Breast epithelium (tissue), 3 donors: Measurements from ENCODE around the gene FAS.

Source experiments
- CTCF ChIP-seq, 3 donors: fragments of 450-650 bp; IDR thresholded peaks; one replicate each; pipeline ENCODE4 v1.5.1; 2016 to 2017; ENCODE audit warnings: antibody characterized with exemption in 3 of 3, mild to moderate bottlenecking in 3 of 3, moderate library complexity in 3 of 3
- POLR2A ChIP-seq: fragments of 450-650 bp; IDR thresholded peaks from one replicate; pipeline ENCODE4 v1.6.1; 2016; ENCODE audit warnings: antibody characterized with exemption, mild to moderate bottlenecking, moderate library complexity
- POLR2AphosphoS5 ChIP-seq, 3 donors: sonication (generic); formaldehyde crosslinking; IDR thresholded peaks; one replicate each; pipeline ENCODE4 v1.6.1; 2017; ENCODE audit warnings: antibody characterized with exemption in 3 of 3

DNA sequence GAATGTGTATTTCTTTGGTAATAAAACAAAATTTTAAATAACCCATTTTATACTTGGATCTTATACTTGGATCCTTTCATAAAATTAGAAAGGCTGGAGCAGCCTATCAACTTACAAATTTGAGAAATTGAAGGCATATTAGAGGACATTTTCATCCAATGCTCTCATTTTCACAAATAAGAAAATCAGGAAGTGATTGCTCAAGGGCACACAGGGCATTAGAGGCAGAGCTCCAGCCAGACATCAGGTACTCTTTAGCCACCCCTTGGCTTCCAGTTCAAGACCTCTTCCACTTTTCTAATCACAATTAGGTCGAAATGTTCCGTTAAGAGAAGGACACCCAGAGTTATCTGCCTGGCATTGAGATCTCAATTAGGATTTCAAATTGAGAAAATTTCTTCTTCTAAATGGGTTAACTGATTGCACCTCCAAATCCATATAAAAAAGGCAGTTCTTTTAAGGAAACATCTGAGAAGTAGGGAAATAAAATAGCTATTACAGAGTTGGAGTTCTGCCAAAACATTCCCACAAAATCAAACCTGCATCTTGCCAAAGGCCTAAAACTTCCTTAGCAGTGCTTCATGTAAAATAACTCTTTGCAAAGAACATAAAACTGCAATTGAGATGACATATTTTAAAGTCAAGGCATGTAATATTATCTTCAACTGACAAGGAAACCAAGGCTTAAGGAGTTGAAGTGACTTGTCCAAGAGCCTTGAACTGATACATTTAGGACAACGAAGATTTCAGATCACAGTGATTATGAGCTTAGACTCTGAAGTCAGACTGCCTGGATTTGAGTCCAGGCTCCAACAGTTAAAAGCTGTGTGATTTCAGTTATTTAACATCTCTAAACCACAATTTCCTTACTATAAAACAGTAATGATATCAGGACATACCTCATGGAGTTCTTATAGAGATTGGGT is 40.4 kb upstream of the FAS start:
- TF ChIP-seq CTCF (IDR thresholded peaks at IDR 0.05), result no peak
- no peak for TF ChIP-seq POLR2A
- TF ChIP-seq POLR2AphosphoS5 (IDR thresholded peaks at IDR 0.05), result no peak
